ENCODE data around the gene HOXC6. TPM values are rescaled to one million over a fixed set of nuclear protein-coding genes. Genes with fewer than 3 reads are reported as not detected.
"Not testable (repeated sequence)": the region's sequence is repeated elsewhere in the genome, so short reads cannot be mapped to it uniquely, and the experiment has no call there.

The HOXC6 gene
- total and polyA plus RNA-seq, 9 donors: 3.9 to 56.1 (median 23.3) TPM

DNA sequence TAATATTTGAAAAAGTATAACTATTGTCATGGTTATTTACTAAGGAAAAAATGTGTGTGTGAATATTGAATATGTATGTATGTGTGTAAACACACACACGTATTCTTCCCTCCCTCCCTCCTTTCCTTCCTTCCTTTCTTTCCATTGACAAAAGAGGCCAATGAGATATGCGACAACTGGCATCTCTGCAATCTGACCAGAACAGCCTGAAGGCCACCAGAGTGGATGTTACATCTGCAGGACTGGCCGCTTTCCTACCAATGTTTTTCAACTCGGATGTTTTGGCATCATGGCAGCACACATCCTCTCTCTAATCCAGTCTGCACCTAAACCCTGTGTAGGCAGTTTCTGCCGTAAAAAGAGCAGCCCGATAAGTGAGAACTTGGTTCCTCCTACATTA is 46.1 kb downstream of the HOXC6 start:
- no peak for DNase-seq
- WGBS, 3 donors: 81 to 86% (median 85%) methylated on average over 6 of the region's 6 CpGs
- H3K4me3 ChIP-seq: no peak overlapping the region
- TF ChIP-seq EP300 (IDR thresholded peaks at IDR 0.05) (no peak), POLR2A (IDR thresholded peaks at IDR 0.05) (no peak)
- TF ChIP-seq, protein P1, sequence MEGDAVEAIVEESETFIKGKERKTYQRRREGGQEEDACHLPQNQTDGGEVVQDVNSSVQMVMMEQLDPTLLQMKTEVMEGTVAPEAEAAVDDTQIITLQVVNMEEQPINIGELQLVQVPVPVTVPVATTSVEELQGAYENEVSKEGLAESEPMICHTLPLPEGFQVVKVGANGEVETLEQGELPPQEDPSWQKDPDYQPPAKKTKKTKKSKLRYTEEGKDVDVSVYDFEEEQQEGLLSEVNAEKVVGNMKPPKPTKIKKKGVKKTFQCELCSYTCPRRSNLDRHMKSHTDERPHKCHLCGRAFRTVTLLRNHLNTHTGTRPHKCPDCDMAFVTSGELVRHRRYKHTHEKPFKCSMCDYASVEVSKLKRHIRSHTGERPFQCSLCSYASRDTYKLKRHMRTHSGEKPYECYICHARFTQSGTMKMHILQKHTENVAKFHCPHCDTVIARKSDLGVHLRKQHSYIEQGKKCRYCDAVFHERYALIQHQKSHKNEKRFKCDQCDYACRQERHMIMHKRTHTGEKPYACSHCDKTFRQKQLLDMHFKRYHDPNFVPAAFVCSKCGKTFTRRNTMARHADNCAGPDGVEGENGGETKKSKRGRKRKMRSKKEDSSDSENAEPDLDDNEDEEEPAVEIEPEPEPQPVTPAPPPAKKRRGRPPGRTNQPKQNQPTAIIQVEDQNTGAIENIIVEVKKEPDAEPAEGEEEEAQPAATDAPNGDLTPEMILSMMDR (IDR thresholded peaks at IDR 0.05): no peak
- no peaks in the 10 kb centered on the region for H3K9me3 ChIP-seq
- no peak overlapping the region for H3K27ac ChIP-seq
- intact Hi-C loops (cut with DNase I): no loop called here
- no peaks in the 10 kb centered on the region for H3K36me3 ChIP-seq
- no peaks in the 10 kb centered on the region for H3K27me3 ChIP-seq
- no peaks in the 10 kb centered on the region for H3K4me1 ChIP-seq (ENCODE audit: insufficient read depth)

DNA sequence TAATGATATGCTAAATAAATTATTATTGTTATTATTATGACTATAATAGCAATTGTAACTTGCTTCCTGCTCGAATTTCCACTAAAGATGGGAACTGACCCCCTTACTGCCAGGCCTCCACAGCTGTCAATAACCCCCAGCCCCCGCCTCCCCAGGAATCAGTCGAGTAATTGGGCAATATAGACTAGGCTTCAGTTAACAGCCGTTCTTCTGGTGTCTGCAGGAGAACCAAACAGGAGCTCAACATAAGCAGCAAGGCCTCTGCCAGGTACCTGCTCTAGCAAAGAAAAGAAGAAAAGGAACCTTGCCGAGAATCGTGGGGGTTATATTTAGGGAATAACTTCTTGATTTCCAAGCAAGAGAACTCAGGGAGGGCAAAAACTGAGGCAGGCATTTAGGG is 47.2 kb downstream of the HOXC6 start:
- TF ChIP-seq, protein P1 (IDR thresholded peaks at IDR 0.05): no peak
- H3K4me1 ChIP-seq (ENCODE audit: insufficient read depth): no peaks in the 10 kb centered on the region
- intact Hi-C loops (cut with DNase I): no loop called here
- peak overlapping the region in 1 of 2 donors; percentile 28 for H3K27ac ChIP-seq
- DNase-seq: no peak
- H3K4me3 ChIP-seq: no peak overlapping the region
- no peaks in the 10 kb centered on the region for H3K27me3 ChIP-seq
- H3K36me3 ChIP-seq: no peaks in the 10 kb centered on the region
- H3K9me3 ChIP-seq: no peaks in the 10 kb centered on the region
- 54 to 66% (median 55%) methylated on average over 6 of the region's 6 CpGs for WGBS, 3 donors

DNA sequence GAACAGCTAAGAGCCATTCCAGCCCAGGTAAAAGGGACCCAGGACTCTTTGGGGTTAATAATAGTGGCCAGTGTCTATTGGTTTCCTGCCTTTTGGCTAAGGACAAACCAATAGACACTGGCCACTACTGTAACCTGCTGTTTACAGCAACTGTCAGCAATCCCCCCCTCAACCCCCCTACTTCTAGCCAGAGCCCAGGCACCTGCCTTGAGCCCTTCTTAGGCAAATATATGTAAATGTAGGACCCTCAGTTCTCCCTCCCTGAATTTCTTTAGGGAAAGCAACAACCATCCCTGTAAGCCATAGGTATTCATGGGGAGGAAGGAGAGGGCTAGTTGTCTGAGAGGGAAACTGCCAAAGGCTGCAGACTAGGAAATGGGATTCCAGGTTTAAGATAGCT is 47.7 kb downstream of the HOXC6 start:
- no peaks in the 10 kb centered on the region for H3K4me1 ChIP-seq (ENCODE audit: insufficient read depth)
- H3K27ac ChIP-seq: peak overlapping the region in 1 of 2 donors; percentile 31
- intact Hi-C loops (cut with DNase I): no loop called here
- DNase-seq: no peak
- H3K9me3 ChIP-seq: no peaks in the 10 kb centered on the region
- TF ChIP-seq, protein P1 (IDR thresholded peaks at IDR 0.05): no peak
- TF ChIP-seq POLR2A (IDR thresholded peaks at IDR 0.05) (no peak), EP300 (IDR thresholded peaks at IDR 0.05) (no peak)
- no peaks in the 10 kb centered on the region for H3K36me3 ChIP-seq
- H3K4me3 ChIP-seq: no peak overlapping the region
- no peaks in the 10 kb centered on the region for H3K27me3 ChIP-seq

DNA sequence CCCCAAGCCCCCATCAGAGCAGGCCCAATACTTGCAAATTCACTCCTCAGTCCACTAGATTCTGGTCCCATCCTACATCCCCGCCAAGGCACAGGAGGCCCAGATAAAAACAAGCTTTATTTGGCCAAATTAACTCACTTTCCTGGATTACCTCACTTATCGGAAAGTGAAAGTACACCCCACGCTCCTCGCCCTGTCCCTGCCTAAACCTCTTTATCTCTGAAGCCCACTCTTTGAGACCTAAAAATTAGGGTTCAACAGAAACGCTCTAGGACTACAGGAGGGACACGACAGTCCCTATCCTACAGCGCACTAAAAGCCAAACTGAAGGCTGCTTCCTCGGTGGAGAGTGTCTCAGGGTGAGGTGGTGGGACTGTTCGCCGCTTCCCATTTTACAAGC is 49.6 kb downstream of the HOXC6 start:
- DNase-seq: peak in 2 of 5 donors; percentile 35 to 59
- 45 to 73% (median 52%) methylated on average over 10 of the region's 10 CpGs for WGBS, 3 donors
- H3K9me3 ChIP-seq; H3K27me3 ChIP-seq; H3K4me1 ChIP-seq (ENCODE audit: insufficient read depth); H3K4me3 ChIP-seq; H3K36me3 ChIP-seq; intact Hi-C loops (cut with DNase I): not testable (repeated sequence)
- H3K27ac ChIP-seq: peak overlapping the region; percentile 52 to 96

DNA sequence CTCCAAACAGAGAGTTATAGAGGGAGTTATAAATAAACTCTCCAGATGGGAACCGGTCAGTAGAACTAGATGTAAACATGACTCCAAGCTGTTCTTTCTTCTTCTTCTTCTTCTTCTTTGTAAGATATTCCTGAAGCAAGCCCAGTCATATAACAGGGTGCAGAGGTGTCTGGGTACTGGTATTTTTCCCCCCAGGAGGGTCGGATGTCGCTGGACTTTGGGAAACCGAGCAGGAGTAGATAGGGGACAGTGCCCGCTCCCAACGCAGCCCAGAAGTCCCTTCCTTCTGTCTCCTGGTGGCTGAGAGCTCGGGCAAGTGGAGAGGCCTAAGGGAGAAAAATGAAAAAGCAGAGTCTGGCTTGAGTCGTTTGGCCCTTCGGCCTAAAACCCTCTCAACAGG is 50.9 kb downstream of the HOXC6 start:
- H3K27me3 ChIP-seq; H3K9me3 ChIP-seq; H3K4me1 ChIP-seq (ENCODE audit: insufficient read depth); intact Hi-C loops (cut with DNase I); H3K4me3 ChIP-seq; DNase-seq; H3K36me3 ChIP-seq: not testable (repeated sequence)
- WGBS, 3 donors: 61 to 81% (median 65%) methylated on average over 9 of the region's 9 CpGs
- H3K27ac ChIP-seq: peak overlapping the region in 1 of 2 donors; percentile 96

MicroRNAs within 50 kb of the gene (microRNA counts, 767-probe panel; counts per million panel counts)
- microRNA hsa-miR-196a-5p (530 counts per million, percentile 78 among the panel's probes with 10 or more counts), microRNA hsa-miR-615-3p (530 counts per million, percentile 78 among the panel's probes with 10 or more counts), microRNA hsa-miR-615-5p (530 counts per million, percentile 78 among the panel's probes with 10 or more counts)

Small RNA genes lying within 50 kb of the gene (microRNA-seq; reads per million reads assigned to microRNA genes)
- gene MIR196A2 (6.5 to 220 (median 19.6) reads per million in 3 donors), gene MIR615 (63.4 to 291 (median 80.0) reads per million in 3 donors)

Small RNA genes lying within 50 kb of the gene (small RNA-seq; reads per million reads assigned to genes)
- gene HOXC5 (not detected), gene MIR196A2 (0.20 reads per million), gene MIR615 (2.8 reads per million, percentile 75 among the genes with 10 or more reads in this experiment)

Other genes starting within 250 kb of the HOXC6 start
- not detected for gene HOXC13, start 89.6 kb upstream of the HOXC6 start, total RNA-seq
- not detected for gene HOXC13, start 89.6 kb upstream of the HOXC6 start, polyA plus RNA-seq
- gene HOXC12, start 73.5 kb upstream of the HOXC6 start, total RNA-seq: not detected
- not detected for gene HOXC12, start 73.5 kb upstream of the HOXC6 start, polyA plus RNA-seq
- gene HOXC11, start 55.3 kb upstream of the HOXC6 start, total RNA-seq: 1 to 10 TPM in 1 of 7 donors, not detected in 6; 1.1 TPM
- gene HOXC11, start 55.3 kb upstream of the HOXC6 start, polyA plus RNA-seq: under 1 TPM in 1 of 2 donors, not detected in 1; 0.12 TPM
- gene HOTAIR, start 53.5 kb upstream of the HOXC6 start, total RNA-seq: under 1 TPM in 2 of 7 donors, not detected in 5; 0.24 to 0.32 TPM
- gene HOTAIR, start 53.5 kb upstream of the HOXC6 start, polyA plus RNA-seq: 1 to 10 TPM in 1 of 2 donors, under 1 TPM in 1; 0.02 to 1.2 TPM
- gene HOXC10, start 43.3 kb upstream of the HOXC6 start, total RNA-seq: 1 to 10 TPM in 2 of 7 donors, under 1 TPM in 3, not detected in 2; 0.15 to 5.0 (median 0.23) TPM
- 10 to 100 TPM in 1 of 2 donors, 1 to 10 TPM in 1; 2.0 to 15.4 TPM for gene HOXC10, start 43.3 kb upstream of the HOXC6 start, polyA plus RNA-seq
- 1 to 10 TPM in 2 of 7 donors, under 1 TPM in 4, not detected in 1; 0.26 to 3.9 (median 0.51) TPM for gene HOXC9, start 28.3 kb upstream of the HOXC6 start, total RNA-seq
- 10 to 100 TPM in 1 of 2 donors, 1 to 10 TPM in 1; 3.4 to 15.0 TPM for gene HOXC9, start 28.3 kb upstream of the HOXC6 start, polyA plus RNA-seq
- 10 to 100 TPM in 1 of 7 donors, 1 to 10 TPM in 5, under 1 TPM in 1; 0.34 to 13.9 (median 7.7) TPM for gene HOXC8, start 19.5 kb upstream of the HOXC6 start, total RNA-seq
- gene HOXC8, start 19.5 kb upstream of the HOXC6 start, polyA plus RNA-seq: 10 to 100 TPM in 1 of 2 donors, 1 to 10 TPM in 1; 3.2 to 19.4 TPM
- gene HOXC5, start 4.6 kb downstream of the HOXC6 start, total RNA-seq: 10 to 100 TPM in 1 of 7 donors, 1 to 10 TPM in 6; 1.8 to 11.0 (median 3.6) TPM
- 1 to 10 TPM; 2.1 to 2.2 TPM for gene HOXC5, start 4.6 kb downstream of the HOXC6 start, polyA plus RNA-seq
- 10 to 100 TPM in 5 of 7 donors, 1 to 10 TPM in 2; 3.3 to 21.8 (median 13.1) TPM for gene HOXC4, start 25.4 kb downstream of the HOXC6 start, total RNA-seq
- gene HOXC4, start 25.4 kb downstream of the HOXC6 start, polyA plus RNA-seq: 10 to 100 TPM in 1 of 2 donors, 1 to 10 TPM in 1; 7.9 to 10.9 TPM
- gene SMUG1, start 160.5 kb downstream of the HOXC6 start, total RNA-seq: 10 to 100 TPM; 22.8 to 32.2 (median 26.6) TPM
- gene SMUG1, start 160.5 kb downstream of the HOXC6 start, polyA plus RNA-seq: 10 to 100 TPM; 17.8 to 30.2 TPM